ENCODE data around the gene ADCK1.

Gene ADCK1

GRCh38 chr14:77962731-77963520, 163.0 kb downstream of the ADCK1 start:
- no peaks in the 10 kb centered on the region for H3K9me2 ChIP-seq (replicated peaks; ENCODE audit: low read depth, low read length)
- H4K20me1 ChIP-seq (ENCODE audit: insufficient read depth, low read length, poor library complexity, severe bottlenecking): no peaks in the 10 kb centered on the region
- H3K4me2 ChIP-seq (ENCODE audit: low read depth, low read length, poor library complexity, severe bottlenecking): no peak overlapping the region
- no peaks in the 10 kb centered on the region for H3K79me2 ChIP-seq (ENCODE audit: insufficient read depth, low read length)
- no peak overlapping the region for H3K4me3 ChIP-seq (ENCODE audit: low read length, poor library complexity, severe bottlenecking)
- H3F3A ChIP-seq (ENCODE audit: low read depth): no peaks in the 10 kb centered on the region
- no peak for TF ChIP-seq CTCF (conservative IDR thresholded peaks at IDR 0.05; ENCODE audit: low read length)
- TF ChIP-seq EZH2phosphoT487 (IDR thresholded peaks at IDR 0.05; ENCODE audit: borderline replicate concordance): no peak
- no peaks in the 10 kb centered on the region for H3K9me3 ChIP-seq (ENCODE audit: insufficient read depth, low read depth, low read length)
- H3K36me3 ChIP-seq (ENCODE audit: insufficient read depth, low read length): no peaks in the 10 kb centered on the region
- H2AFZ ChIP-seq (ENCODE audit: low read length): no peak overlapping the region
- H3K9ac ChIP-seq (ENCODE audit: low read depth, low read length, poor library complexity, severe bottlenecking): no peak overlapping the region
- H3K27me3 ChIP-seq (ENCODE audit: insufficient read depth, low read length, poor library complexity, severe bottlenecking): no peaks in the 10 kb centered on the region
- no peaks in the 10 kb centered on the region for H3K4me1 ChIP-seq (ENCODE audit: insufficient read depth, low read length, poor library complexity, severe bottlenecking)

- H3K4me3 ChIP-seq (ENCODE audit: low read length, poor library complexity, severe bottlenecking): no peak overlapping the region
- H3K9me3 ChIP-seq (ENCODE audit: insufficient read depth, low read depth, low read length): no peaks in the 10 kb centered on the region
- H3K9ac ChIP-seq (ENCODE audit: low read depth, low read length, poor library complexity, severe bottlenecking): no peak overlapping the region
- H3F3A ChIP-seq (ENCODE audit: low read depth): no peaks in the 10 kb centered on the region
- no peaks in the 10 kb centered on the region for H3K4me1 ChIP-seq (ENCODE audit: insufficient read depth, low read length, poor library complexity, severe bottlenecking)
- no peaks in the 10 kb centered on the region for H3K79me2 ChIP-seq (ENCODE audit: insufficient read depth, low read length)
- no peak overlapping the region for H2AFZ ChIP-seq (ENCODE audit: low read length)
- H3K27me3 ChIP-seq (ENCODE audit: insufficient read depth, low read length, poor library complexity, severe bottlenecking): no peaks in the 10 kb centered on the region
- H3K36me3 ChIP-seq (ENCODE audit: insufficient read depth, low read length): no peaks in the 10 kb centered on the region
- H3K9me2 ChIP-seq (replicated peaks; ENCODE audit: low read depth, low read length): no peaks in the 10 kb centered on the region
- TF ChIP-seq EZH2phosphoT487 (IDR thresholded peaks at IDR 0.05; ENCODE audit: borderline replicate concordance) (no peak), CTCF (conservative IDR thresholded peaks at IDR 0.05; ENCODE audit: low read length) (no peak)
- no peak overlapping the region for H3K4me2 ChIP-seq (ENCODE audit: low read depth, low read length, poor library complexity, severe bottlenecking)
- no peaks in the 10 kb centered on the region for H4K20me1 ChIP-seq (ENCODE audit: insufficient read depth, low read length, poor library complexity, severe bottlenecking)
These were observed 164.7 kb downstream of the ADCK1 start for GRCh38 chr14:77964586-77964985.

- H3K9me2 ChIP-seq (replicated peaks; ENCODE audit: low read depth, low read length): no peaks in the 10 kb centered on the region
- H3K4me3 ChIP-seq (ENCODE audit: low read length, poor library complexity, severe bottlenecking): no peak overlapping the region
- no peak overlapping the region for H2AFZ ChIP-seq (ENCODE audit: low read length)
- no peaks in the 10 kb centered on the region for H3F3A ChIP-seq (ENCODE audit: low read depth)
- H3K9me3 ChIP-seq (ENCODE audit: insufficient read depth, low read depth, low read length): no peaks in the 10 kb centered on the region
- no peaks in the 10 kb centered on the region for H3K79me2 ChIP-seq (ENCODE audit: insufficient read depth, low read length)
- H3K27me3 ChIP-seq (ENCODE audit: insufficient read depth, low read length, poor library complexity, severe bottlenecking): no peaks in the 10 kb centered on the region
- H3K4me2 ChIP-seq (ENCODE audit: low read depth, low read length, poor library complexity, severe bottlenecking): no peak overlapping the region
- H3K9ac ChIP-seq (ENCODE audit: low read depth, low read length, poor library complexity, severe bottlenecking): no peak overlapping the region
- H4K20me1 ChIP-seq (ENCODE audit: insufficient read depth, low read length, poor library complexity, severe bottlenecking): no peaks in the 10 kb centered on the region
- TF ChIP-seq CTCF (conservative IDR thresholded peaks at IDR 0.05; ENCODE audit: low read length) (no peak), EZH2phosphoT487 (IDR thresholded peaks at IDR 0.05; ENCODE audit: borderline replicate concordance) (no peak)
- no peaks in the 10 kb centered on the region for H3K4me1 ChIP-seq (ENCODE audit: insufficient read depth, low read length, poor library complexity, severe bottlenecking)
- H3K36me3 ChIP-seq (ENCODE audit: insufficient read depth, low read length): no peaks in the 10 kb centered on the region
These were observed 165.1 kb downstream of the ADCK1 start for GRCh38 chr14:77965050-77965449.
